Esophagus muscularis mucosa (tissue), 4 donors: ENCODE data around the gene DCTD. TPM values are rescaled to one million over a fixed set of nuclear protein-coding genes. Genes with fewer than 3 reads are reported as not detected.

Experiments used
- DNase-seq: peaks from one replicate; pipeline ENCODE4 v3.0.0-alpha.2; 2017; ENCODE audit errors: extremely low spot score
- H3K27ac ChIP-seq, 4 donors: fragments of 200-600 bp; sonication (generic); replicated peaks in 1 of 4; 1 replicate in 3 of 4; 2 replicates in 1 of 4; pipeline ENCODE4 v1.5.1; 2016 to 2019; ENCODE audit warnings: mild to moderate bottlenecking in 1 of 4
- H3K27me3 ChIP-seq, 4 donors: fragments of 200-600 bp; sonication (generic); one replicate each; pipeline versions ENCODE4 v1.5.1 to v1.6.0; 2016 to 2019
- H3K36me3 ChIP-seq, 4 donors: fragments of 200-600 bp; sonication (generic); one replicate each; pipeline ENCODE4 v1.5.1; 2016 to 2019
- H3K4me1 ChIP-seq, 4 donors: fragments of 200-600 bp; sonication (generic); one replicate each; pipeline ENCODE4 v1.5.1; 2016 to 2019
- H3K4me3 ChIP-seq, 4 donors: fragments of 200-600 bp; sonication (generic); 1 replicate in 2 of 4; 2 replicates in 2 of 4; pipeline ENCODE4 v1.5.1; 2016 to 2019; ENCODE audit warnings: mild to moderate bottlenecking in 4 of 4, moderate library complexity in 1 of 4
- H3K9me3 ChIP-seq, 4 donors: fragments of 200-600 bp; sonication (generic); 1 replicate in 3 of 4; 2 replicates in 1 of 4; pipeline ENCODE4 v1.5.1; 2016 to 2019
- CTCF ChIP-seq, 3 experiments: fragments of 200-600 bp in 2 of 3; fragments of 450-650 bp in 1 of 3; sonication (generic) in 2 of 3; IDR thresholded peaks; one replicate each; pipeline ENCODE4 v1.5.1; 2017 to 2019; ENCODE audit warnings: antibody characterized with exemption in 3 of 3, mild to moderate bottlenecking in 2 of 3, moderate library complexity in 1 of 3
- EP300 ChIP-seq: sonication (generic); formaldehyde crosslinking; IDR thresholded peaks from one replicate; pipeline ENCODE4 v1.6.1; 2017; ENCODE audit warnings: antibody characterized with exemption
- POLR2A ChIP-seq: fragments of 450-650 bp; IDR thresholded peaks from one replicate; pipeline ENCODE4 v1.6.1; 2017; ENCODE audit warnings: antibody characterized with exemption, moderate library complexity, mild to moderate bottlenecking, low read depth
- POLR2AphosphoS5 ChIP-seq, 2 donors: sonication (generic); formaldehyde crosslinking; IDR thresholded peaks; one replicate each; pipeline ENCODE4 v1.6.1; 2017; ENCODE audit warnings: antibody characterized with exemption in 2 of 2
- WGBS: methylation state at CpG from one replicate; pipeline ENCODE4 v1.1.5; 2018; 5-methylcytosine and 5-hydroxymethylcytosine counted together
- intact Hi-C: fragments of 100-400 bp; cut with DNase I; formaldehyde crosslinking; loops from one replicate; pipeline ENCODE4 v1.15.1; 2023
- total RNA-seq, 4 donors: library from RNA; depleted of rRNA; stranded (reverse); fragments of >200 nt; gene quantifications; one replicate each; pipeline versions ENCODE4 v1.1.0 to v1.2.1, GENCODE V29; 2016

DCTD gene
- total RNA-seq, 4 donors from 2014 or later: 33.6 to 55.3 (median 48.7) TPM

GRCh38 chr4:182879913-182880312, 37.3 kb downstream of the DCTD start:
- intact Hi-C loops: no loop called here
- peaks cover 0 to 4% (median under 1%) of the 10 kb centered on the region in 4 donors for H3K9me3 ChIP-seq
- TF ChIP-seq EP300 (no peak), POLR2AphosphoS5 (IDR thresholded peaks at IDR 0.05) (no peak), POLR2A (no peak), CTCF (IDR thresholded peaks at IDR 0.05) (no peak)
- H3K4me3 ChIP-seq: no peak overlapping the region
- no peak overlapping the region for H3K27ac ChIP-seq
- H3K36me3 ChIP-seq: peaks cover 0 to 37% (median 10%) of the 10 kb centered on the region in 4 donors
- no peaks in the 10 kb centered on the region for H3K27me3 ChIP-seq
- no peak for DNase-seq
- 98% methylated on average over 8 of the region's 9 CpGs for WGBS
- H3K4me1 ChIP-seq: peaks cover 0 to 13% (median 8%) of the 10 kb centered on the region in 4 donors

GRCh38 chr4:182878633-182879495, 38.3 kb downstream of the DCTD start:
- peaks cover 0 to 13% (median 8%) of the 10 kb centered on the region in 4 donors for H3K4me1 ChIP-seq
- H3K36me3 ChIP-seq: peaks cover 0 to 33% (median 8%) of the 10 kb centered on the region in 4 donors
- intact Hi-C loops: no loop called here
- TF ChIP-seq EP300 (no peak), POLR2AphosphoS5 (IDR thresholded peaks at IDR 0.05) (no peak), CTCF (IDR thresholded peaks at IDR 0.05) (no peak), POLR2A (no peak)
- no peak overlapping the region for H3K4me3 ChIP-seq
- WGBS: 91% methylated on average over 13 of the region's 16 CpGs
- no peaks in the 10 kb centered on the region for H3K9me3 ChIP-seq
- H3K27me3 ChIP-seq: no peaks in the 10 kb centered on the region
- H3K27ac ChIP-seq: no peak overlapping the region
- no peak for DNase-seq

- Histone ChIP-seq H3K9me3 (no peaks in the 10 kb centered on the region), H3K27me3 (no peaks in the 10 kb centered on the region), H3K4me3 (no peak overlapping the region), H3K36me3 (peaks cover 0 to 27% (median 7%) of the 10 kb centered on the region in 4 donors), H3K4me1 (peaks cover 0 to 13% (median 8%) of the 10 kb centered on the region in 4 donors), H3K27ac (no peak overlapping the region)
- DNase-seq: no peak
- intact Hi-C loops: no loop called here
- WGBS: 94% methylated on average over 9 of the region's 9 CpGs
- TF ChIP-seq CTCF (IDR thresholded peaks at IDR 0.05): no peak
Observed at GRCh38 chr4:182877326-182877883, 39.8 kb downstream of the DCTD start.

- Histone ChIP-seq H3K27ac (no peak overlapping the region), H3K4me3 (no peak overlapping the region), H3K36me3 (peaks cover 0 to 27% (median 7%) of the 10 kb centered on the region in 4 donors), H3K9me3 (no peaks in the 10 kb centered on the region), H3K4me1 (peaks cover 0 to 13% (median 6%) of the 10 kb centered on the region in 4 donors), H3K27me3 (no peaks in the 10 kb centered on the region)
- intact Hi-C loops: no loop called here
- DNase-seq: no peak
- no peak for TF ChIP-seq POLR2AphosphoS5 (IDR thresholded peaks at IDR 0.05)
- TF ChIP-seq POLR2A: no peak
- no peak for TF ChIP-seq EP300
- no peak for TF ChIP-seq CTCF (IDR thresholded peaks at IDR 0.05)
- WGBS: 90% methylated on average over 1 of the region's 8 CpGs
Observed at GRCh38 chr4:182876427-182876826, 40.8 kb downstream of the DCTD start.
